Erythroblast (primary cell): Measurements from ENCODE around the gene GJB6.

Source experiments
- GATA1 ChIP-seq: IDR thresholded peaks from 2 replicates; pipeline ENCODE4 v1.6.1; 2011; ENCODE audit warnings: low read depth, mild to moderate bottlenecking, control low read depth, low read length, moderate library complexity
- POLR2A ChIP-seq: IDR thresholded peaks from 2 replicates; pipeline ENCODE4 v1.6.1; 2011; ENCODE audit warnings: mild to moderate bottlenecking, low read length

DNA sequence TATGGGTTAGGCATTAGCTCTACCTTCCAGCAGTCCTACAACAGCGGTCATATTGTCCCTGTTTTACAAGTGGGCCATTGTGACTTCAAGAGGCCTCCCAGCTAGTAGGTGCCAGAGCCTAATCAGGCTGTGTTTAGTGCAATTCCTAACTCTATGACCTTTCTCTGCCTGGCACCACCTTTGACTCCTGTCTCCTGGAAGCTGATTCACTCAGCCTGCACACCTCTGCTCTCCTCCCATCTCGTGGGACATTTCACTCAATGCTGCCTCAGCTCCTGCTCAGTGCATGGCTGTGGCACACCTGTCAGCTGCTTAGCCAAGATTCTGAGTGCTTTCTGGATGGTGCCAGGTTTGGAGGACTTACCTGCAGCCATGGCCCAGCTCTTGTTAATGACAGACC lies 9.5 kb upstream of the GJB6 start:
- TF ChIP-seq POLR2A (no peak), GATA1 (no peak)
